Neural progenitor cell (in vitro differentiated cells): ENCODE measurements around the gene SEPTIN1. TPM values are rescaled to one million over a fixed set of nuclear protein-coding genes. Genes with fewer than 3 reads are reported as not detected.

ENCODE experiments used
- DNase-seq: peaks from one replicate; pipeline ENCODE4 v3.0.0-alpha.2; 2016; ENCODE audit warnings: low spot score
- H2AFZ ChIP-seq: fragments of 200-600 bp; sonication (generic); replicated peaks from 2 replicates; pipeline ENCODE4 v1.6.1; 2016; ENCODE audit warnings: antibody characterized with exemption
- H3F3A ChIP-seq: fragments of 200-600 bp; sonication (generic); 2 replicates; pipeline ENCODE4 v1.6.1; 2016; ENCODE audit warnings: antibody characterized with exemption, low read depth
- H3K27ac ChIP-seq: fragments of 200-600 bp; sonication (generic); 2 replicates; pipeline ENCODE4 v1.5.1; 2016; ENCODE audit warnings: mild to moderate bottlenecking
- H3K27me3 ChIP-seq: fragments of 200-600 bp; sonication (generic); 2 replicates; pipeline ENCODE4 v1.6.1; 2016; ENCODE audit warnings: mild to moderate bottlenecking, moderate library complexity
- H3K36me3 ChIP-seq: fragments of 200-600 bp; sonication (generic); 2 replicates; pipeline ENCODE4 v1.5.1; 2016
- H3K4me1 ChIP-seq: fragments of 200-600 bp; sonication (generic); 2 replicates; pipeline ENCODE4 v1.6.1; 2016; ENCODE audit warnings: mixed run types
- H3K4me2 ChIP-seq: fragments of 200-600 bp; sonication (generic); 2 replicates; pipeline ENCODE4 v1.6.1; 2016
- H3K4me3 ChIP-seq: fragments of 200-600 bp; sonication (generic); 2 replicates; pipeline ENCODE4 v1.5.1; 2016
- H3K79me2 ChIP-seq: fragments of 200-600 bp; sonication (generic); 2 replicates; pipeline ENCODE4 v1.6.1; 2016; ENCODE audit warnings: low read depth
- H3K9ac ChIP-seq: fragments of 200-600 bp; sonication (generic); 2 replicates; pipeline ENCODE4 v1.6.1; 2016
- H3K9me3 ChIP-seq: fragments of 200-600 bp; sonication (generic); 2 replicates; pipeline ENCODE4 v1.5.1; 2016; ENCODE audit warnings: low read depth
- H4K20me1 ChIP-seq: fragments of 200-600 bp; sonication (generic); 2 replicates; pipeline ENCODE4 v1.6.1; 2016; ENCODE audit warnings: low read depth
- H3K27ac Mint-ChIP-seq: 3 replicates; pipeline ENCODE4 v1.8.0; 2021; ENCODE audit warnings: mixed read lengths
- H3K27me3 Mint-ChIP-seq: 2 replicates; pipeline ENCODE4 v1.8.0; 2022; ENCODE audit warnings: low read depth, mild to moderate bottlenecking, inconsistent platforms, moderate library complexity, mixed read lengths; ENCODE audit not compliant: insufficient read depth
- H3K36me3 Mint-ChIP-seq: 3 replicates; pipeline ENCODE4 v1.8.0; 2021; ENCODE audit warnings: mixed read lengths
- H3K4me1 Mint-ChIP-seq: 3 replicates; pipeline ENCODE4 v1.8.0; 2021; ENCODE audit warnings: mixed read lengths
- H3K4me3 Mint-ChIP-seq: 3 replicates; pipeline ENCODE4 v1.8.0; 2021; ENCODE audit warnings: mild to moderate bottlenecking, moderate library complexity, mixed read lengths
- H3K9me3 Mint-ChIP-seq: 3 replicates; pipeline ENCODE4 v1.8.0; 2020; ENCODE audit warnings: mixed read lengths
- EZH2 ChIP-seq: fragments of 200-600 bp; sonication (generic); IDR thresholded peaks from 2 replicates; pipeline ENCODE4 v1.6.1; 2017; ENCODE audit warnings: antibody characterized with exemption, mild to moderate bottlenecking, moderate library complexity
- EZH2phosphoT487 ChIP-seq: fragments of 200-600 bp; sonication (generic); IDR thresholded peaks from 2 replicates; pipeline ENCODE4 v1.6.1; 2017; ENCODE audit warnings: antibody characterized with exemption
- total RNA-seq: library from RNA; depleted of rRNA; stranded (reverse); fragments of >200 nt; gene quantifications from 2 replicates; pipeline ENCODE4 v1.2.3, GENCODE V29; 2015; ENCODE audit warnings: low replicate concordance
- TF ChIP-seq, protein P1 (sequence below): fragments of 200-600 bp; sonication (generic); IDR thresholded peaks from 2 replicates; pipeline ENCODE4 v1.5.1; 2017; ENCODE audit warnings: antibody characterized with exemption, mild to moderate bottlenecking

Gene SEPTIN1
- total RNA-seq, 1 donor from 2014 or later, result not detected

DNA sequence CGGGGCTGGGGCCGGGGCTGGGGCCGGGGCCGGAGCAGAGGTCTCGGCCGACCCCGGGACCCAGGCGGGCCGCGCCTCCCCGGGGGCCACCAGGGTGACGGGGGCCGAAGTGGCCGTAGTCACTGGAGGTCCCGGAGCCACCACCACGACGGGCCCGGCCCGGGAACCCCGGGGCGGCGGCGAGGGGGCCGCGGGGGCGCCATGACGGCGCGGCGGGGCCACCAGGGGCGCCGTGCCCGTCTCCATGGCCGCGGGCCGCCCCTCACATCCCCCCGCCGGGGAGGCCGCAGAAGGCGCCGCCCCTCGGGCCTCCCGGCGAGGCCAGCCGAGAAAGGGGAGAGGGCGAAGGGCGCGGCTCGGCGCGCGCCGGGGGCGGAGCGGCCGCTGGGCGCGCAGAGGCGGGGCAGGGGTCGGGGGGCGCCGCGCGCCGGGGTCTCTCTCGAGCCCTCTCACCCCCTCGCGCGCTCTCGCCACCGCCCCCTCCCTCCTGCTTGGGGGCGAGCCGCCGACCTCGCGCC, 12.4 kb downstream of the SEPTIN1 start:
- H3K79me2 ChIP-seq, result peaks cover 48% of the 10 kb centered on the region
- peak overlapping the region; percentile 91 for H3K4me2 ChIP-seq
- H2AFZ ChIP-seq, result no peak overlapping the region
- TF ChIP-seq EZH2, result no peak
- TF ChIP-seq, protein P1, sequence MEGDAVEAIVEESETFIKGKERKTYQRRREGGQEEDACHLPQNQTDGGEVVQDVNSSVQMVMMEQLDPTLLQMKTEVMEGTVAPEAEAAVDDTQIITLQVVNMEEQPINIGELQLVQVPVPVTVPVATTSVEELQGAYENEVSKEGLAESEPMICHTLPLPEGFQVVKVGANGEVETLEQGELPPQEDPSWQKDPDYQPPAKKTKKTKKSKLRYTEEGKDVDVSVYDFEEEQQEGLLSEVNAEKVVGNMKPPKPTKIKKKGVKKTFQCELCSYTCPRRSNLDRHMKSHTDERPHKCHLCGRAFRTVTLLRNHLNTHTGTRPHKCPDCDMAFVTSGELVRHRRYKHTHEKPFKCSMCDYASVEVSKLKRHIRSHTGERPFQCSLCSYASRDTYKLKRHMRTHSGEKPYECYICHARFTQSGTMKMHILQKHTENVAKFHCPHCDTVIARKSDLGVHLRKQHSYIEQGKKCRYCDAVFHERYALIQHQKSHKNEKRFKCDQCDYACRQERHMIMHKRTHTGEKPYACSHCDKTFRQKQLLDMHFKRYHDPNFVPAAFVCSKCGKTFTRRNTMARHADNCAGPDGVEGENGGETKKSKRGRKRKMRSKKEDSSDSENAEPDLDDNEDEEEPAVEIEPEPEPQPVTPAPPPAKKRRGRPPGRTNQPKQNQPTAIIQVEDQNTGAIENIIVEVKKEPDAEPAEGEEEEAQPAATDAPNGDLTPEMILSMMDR, result peak; percentile 32
- H3K27me3 Mint-ChIP-seq, result peaks cover 3% of the 10 kb centered on the region
- DNase-seq, result no peak
- no peaks in the 10 kb centered on the region for H3K9me3 ChIP-seq
- H3K4me1 Mint-ChIP-seq, result peaks cover 42% of the 10 kb centered on the region
- no peak overlapping the region for H3K27ac ChIP-seq
- peaks cover 28% of the 10 kb centered on the region for H4K20me1 ChIP-seq
- peaks cover 14% of the 10 kb centered on the region for H3K36me3 Mint-ChIP-seq
- H3K9me3 Mint-ChIP-seq, result no peaks in the 10 kb centered on the region
- H3K9ac ChIP-seq, result peak overlapping the region; percentile 59
- peaks cover 19% of the 10 kb centered on the region for H3F3A ChIP-seq
- H3K27me3 ChIP-seq, result no peaks in the 10 kb centered on the region
- peaks cover 20% of the 10 kb centered on the region for H3K4me1 ChIP-seq
- H3K27ac Mint-ChIP-seq, result no peak overlapping the region
- H3K4me3 Mint-ChIP-seq, result peak overlapping the region; percentile 86
- no peaks in the 10 kb centered on the region for H3K36me3 ChIP-seq
- peak overlapping the region; percentile 95 for H3K4me3 ChIP-seq

DNA sequence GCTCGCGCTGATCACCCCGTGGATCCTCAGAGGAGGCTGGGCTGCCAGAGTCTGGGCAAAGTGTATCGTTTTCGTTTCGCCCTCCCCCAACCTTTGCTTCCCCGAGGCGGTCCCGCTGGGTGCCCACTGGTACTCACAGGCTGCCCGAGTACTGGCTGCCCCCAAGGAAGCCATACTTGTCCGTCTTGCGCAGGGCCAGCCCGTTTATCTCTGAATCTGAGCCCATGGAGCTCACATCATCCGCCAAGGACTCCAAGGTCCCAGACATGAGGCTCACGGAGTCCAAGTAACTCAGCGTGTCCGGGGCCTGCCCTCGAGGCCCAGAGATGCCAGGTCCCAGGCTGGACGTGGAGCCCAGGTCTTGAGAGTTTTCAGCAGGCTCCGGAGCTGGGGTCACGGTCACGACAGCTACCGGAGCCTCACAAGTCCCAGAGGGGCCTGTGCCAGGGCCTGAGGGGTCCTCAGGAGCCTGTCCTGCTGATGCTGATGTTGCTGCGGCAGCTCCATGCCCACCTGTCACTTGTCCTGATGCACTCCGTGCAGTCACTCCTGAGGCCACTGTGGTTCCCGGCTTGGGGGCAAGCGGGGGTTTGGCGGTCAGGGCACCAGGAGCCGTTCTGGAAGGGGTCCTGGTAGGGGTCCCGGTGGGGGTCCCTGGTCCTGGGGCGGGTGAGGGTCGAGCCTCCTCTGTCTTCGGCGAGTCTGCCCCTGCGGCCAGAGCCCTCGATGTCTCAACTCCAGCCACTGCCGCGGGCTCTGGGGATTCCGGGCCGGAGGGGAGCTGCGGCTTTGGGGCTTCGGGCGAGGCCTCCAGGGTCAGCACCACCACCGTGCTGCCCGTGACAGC, 13.0 kb downstream of the SEPTIN1 start:
- Histone ChIP-seq H3K79me2 (peaks cover 49% of the 10 kb centered on the region), H3K4me3 (peak overlapping the region; percentile 95), H3K36me3 (no peaks in the 10 kb centered on the region), H3K4me2 (peak overlapping the region; percentile 91), H3K9ac (peak overlapping the region; percentile 59), H3F3A (peaks cover 19% of the 10 kb centered on the region), H2AFZ (no peak overlapping the region), H3K27me3 (no peaks in the 10 kb centered on the region), H3K27ac (no peak overlapping the region), H3K4me1 (peaks cover 17% of the 10 kb centered on the region), H3K9me3 (no peaks in the 10 kb centered on the region), H4K20me1 (peaks cover 28% of the 10 kb centered on the region)
- Mint-ChIP-seq H3K9me3 (no peaks in the 10 kb centered on the region), H3K27ac (no peak overlapping the region), H3K4me3 (peak overlapping the region; percentile 90), H3K27me3 (peaks cover 3% of the 10 kb centered on the region), H3K36me3 (peaks cover 14% of the 10 kb centered on the region), H3K4me1 (peaks cover 42% of the 10 kb centered on the region)
- no peak for TF ChIP-seq EZH2phosphoT487
- TF ChIP-seq EZH2, result no peak
- TF ChIP-seq, protein P1, result no peak
- DNase-seq, result peak; percentile 73

DNA sequence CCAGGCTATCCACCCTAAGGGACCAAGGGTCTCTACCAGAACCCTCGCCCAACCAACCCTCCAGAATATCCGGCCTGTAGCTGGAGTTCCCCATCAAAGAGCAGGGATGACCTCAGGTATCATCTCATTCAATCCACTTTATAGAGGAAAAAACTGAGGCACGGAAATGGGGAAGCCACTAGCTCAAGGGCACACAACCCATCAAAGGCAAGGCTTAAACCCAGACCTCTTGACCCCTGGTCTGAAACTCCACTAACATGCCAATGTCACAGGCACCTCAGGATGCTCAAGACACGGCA, 13.6 kb downstream of the SEPTIN1 start:
- Histone ChIP-seq H3K9me3 (no peaks in the 10 kb centered on the region), H3K27ac (no peak overlapping the region), H3K9ac (peak overlapping the region; percentile 59), H3K27me3 (no peaks in the 10 kb centered on the region), H3K79me2 (peaks cover 52% of the 10 kb centered on the region), H3F3A (peaks cover 20% of the 10 kb centered on the region), H3K4me1 (peaks cover 17% of the 10 kb centered on the region), H3K4me2 (peak overlapping the region; percentile 91), H3K4me3 (peak overlapping the region; percentile 95), H4K20me1 (peaks cover 28% of the 10 kb centered on the region), H3K36me3 (no peaks in the 10 kb centered on the region), H2AFZ (no peak overlapping the region)
- Mint-ChIP-seq H3K4me1 (peaks cover 42% of the 10 kb centered on the region), H3K36me3 (peaks cover 14% of the 10 kb centered on the region), H3K4me3 (peak overlapping the region; percentile 90), H3K9me3 (no peaks in the 10 kb centered on the region), H3K27ac (no peak overlapping the region), H3K27me3 (peaks cover 3% of the 10 kb centered on the region)
- no peak for TF ChIP-seq EZH2phosphoT487
- TF ChIP-seq, protein P1, result no peak
- no peak for TF ChIP-seq EZH2
- no peak for DNase-seq
